IMR-90 (cell line): ENCODE data around the gene MOB3B. TPM values are rescaled to one million over a fixed set of nuclear protein-coding genes. Genes with fewer than 3 reads are reported as not detected.

Source experiments
- ATAC-seq: fragments of 200-7000 bp; cut with Tn5 transposase; 2 replicates; pipeline ENCODE4 v1.9.1; 2020; ENCODE audit warnings: low read depth, mild to moderate bottlenecking, moderate library complexity
- BruUV-seq: library from RNA; stranded (reverse); fragments of 400-500 nt; replicated peaks from 2 replicates; lab custom pipeline; 2021; lab: Mats Ljungman, UMichigan
- CTCF ChIA-PET: fragments of 300-600 bp; formaldehyde crosslinking; extraction: SDS; loops from one replicate; lab custom pipeline; 2021; ENCODE audit warnings: antibody characterized with exemption; lab: Yijun Ruan, JAX
- POLR2A ChIA-PET: fragments of 300-600 bp; sonication (Branson Sonifier 250); formaldehyde crosslinking; loops from one replicate; lab custom pipeline; 2022; ENCODE audit warnings: antibody characterized with exemption; ENCODE audit not compliant: unreplicated experiment; lab: Charles Lee
- DNase-seq: peaks from one replicate; pipeline ENCODE4 v3.0.0; 2013
- H2AFZ ChIP-seq: replicated peaks from 2 replicates; pipeline ENCODE3; 2013; ENCODE audit warnings: low read length, mild to moderate bottlenecking; ENCODE audit not compliant: poor library complexity
- H2AK5ac ChIP-seq: 2 replicates; pipeline ENCODE4 v1.6.1; 2013; ENCODE audit warnings: low read depth, low read length, inconsistent platforms
- H2AK9ac ChIP-seq: replicated peaks from 2 replicates; pipeline ENCODE3; 2013; ENCODE audit warnings: mild to moderate bottlenecking, low read depth, low read length, moderate library complexity; ENCODE audit not compliant: poor library complexity
- H2BK120ac ChIP-seq: 2 replicates; pipeline ENCODE4 v1.6.1; 2013; ENCODE audit warnings: low read depth, low read length, inconsistent platforms
- H2BK15ac ChIP-seq: 3 replicates; pipeline ENCODE4 v1.6.1; 2013; ENCODE audit warnings: low read depth, low read length, inconsistent platforms
- H2BK20ac ChIP-seq: 2 replicates; pipeline ENCODE4 v1.6.1; 2013; ENCODE audit warnings: low read depth, mild to moderate bottlenecking, inconsistent platforms, low read length, moderate library complexity
- H2BK5ac ChIP-seq: 2 replicates; pipeline ENCODE4 v1.6.1; 2013; ENCODE audit warnings: mild to moderate bottlenecking, low read depth, low read length, inconsistent platforms; ENCODE audit not compliant: poor library complexity, severe bottlenecking
- H3K14ac ChIP-seq: replicated peaks from 2 replicates; pipeline ENCODE4 v1.6.1; 2013; ENCODE audit warnings: low read depth, low read length, inconsistent platforms
- H3K18ac ChIP-seq: 2 replicates; pipeline ENCODE4 v1.6.1; 2013; ENCODE audit warnings: low read depth, low read length, control low read depth
- H3K23ac ChIP-seq: 2 replicates; pipeline ENCODE4 v1.6.1; 2013; ENCODE audit warnings: low read depth, low read length, inconsistent platforms
- H3K27ac ChIP-seq: 2 replicates; pipeline ENCODE4 v1.5.1; 2013; ENCODE audit warnings: mild to moderate bottlenecking, control low read depth, low read length; ENCODE audit not compliant: insufficient read depth
- H3K27me3 ChIP-seq: 2 replicates; pipeline ENCODE4 v1.6.1; 2013; ENCODE audit warnings: low read length; ENCODE audit not compliant: control insufficient read depth, insufficient read depth
- H3K36me3 ChIP-seq: 2 replicates; pipeline ENCODE4 v1.6.1; 2013; ENCODE audit warnings: low read length, mixed read lengths; ENCODE audit not compliant: control insufficient read depth, insufficient read depth
- H3K4ac ChIP-seq: 2 replicates; pipeline ENCODE4 v1.6.1; 2013; ENCODE audit warnings: low read depth, low read length, inconsistent platforms
- H3K4me1 ChIP-seq: 2 replicates; pipeline ENCODE4 v1.6.1; 2013; ENCODE audit warnings: low read length, mixed read lengths; ENCODE audit not compliant: control insufficient read depth, insufficient read depth
- H3K4me2 ChIP-seq: 2 replicates; pipeline ENCODE4 v1.6.1; 2013; ENCODE audit warnings: low read depth, mild to moderate bottlenecking, control low read depth, low read length, moderate library complexity
- H3K4me3 ChIP-seq: 2 replicates; pipeline ENCODE4 v1.5.1; 2013; ENCODE audit warnings: low read depth, mild to moderate bottlenecking, control low read depth, low read length, moderate library complexity; ENCODE audit not compliant: insufficient read depth
- H3K56ac ChIP-seq: 2 replicates; pipeline ENCODE4 v1.6.1; 2013; ENCODE audit warnings: low read length, inconsistent platforms; ENCODE audit not compliant: insufficient read depth; ENCODE audit errors: extremely low read depth
- H3K79me1 ChIP-seq, 2 experiments: 2 replicates each; pipeline ENCODE4 v1.6.1; 2013; ENCODE audit warnings: low read length in 2 of 2, inconsistent platforms in 1 of 2, low read depth in 1 of 2
- H3K9ac ChIP-seq: 2 replicates; pipeline ENCODE4 v1.6.1; 2013; ENCODE audit warnings: low read depth, low read length, control low read depth
- H3K9me1 ChIP-seq: 2 replicates; pipeline ENCODE4 v1.6.1; 2013; ENCODE audit warnings: low read length, inconsistent platforms; ENCODE audit not compliant: insufficient read depth
- H3K9me3 ChIP-seq: 2 replicates; pipeline ENCODE4 v1.6.1; 2013; ENCODE audit warnings: low read length; ENCODE audit not compliant: control insufficient read depth, insufficient read depth
- H4K20me1 ChIP-seq: 2 replicates; pipeline ENCODE4 v1.6.1; 2013; ENCODE audit warnings: low read length, inconsistent platforms; ENCODE audit not compliant: insufficient read depth
- H4K5ac ChIP-seq: 2 replicates; pipeline ENCODE4 v1.6.1; 2013; ENCODE audit warnings: mild to moderate bottlenecking, low read depth, low read length, control low read depth
- H4K8ac ChIP-seq, 2 experiments: 2 replicates each; pipeline ENCODE4 v1.6.1; 2013; ENCODE audit warnings: low read depth in 2 of 2, low read length in 2 of 2, control low read depth in 1 of 2, inconsistent platforms in 1 of 2
- H4K91ac ChIP-seq: 2 replicates; pipeline ENCODE4 v1.6.1; 2013; ENCODE audit warnings: low read depth, low read length, inconsistent platforms; ENCODE audit not compliant: insufficient read depth
- BHLHE40 ChIP-seq: fragments of 150-350 bp; IDR thresholded peaks from 2 replicates; pipeline ENCODE4 v1.6.1; 2016; ENCODE audit warnings: mild to moderate bottlenecking, low read depth, low read length
- CEBPB ChIP-seq: IDR thresholded peaks from 2 replicates; pipeline ENCODE4 v1.6.1; 2012; ENCODE audit warnings: low read depth, low read length, improper control_type of control experiment
- CHD1 ChIP-seq: IDR thresholded peaks from 2 replicates; pipeline ENCODE4 v1.6.1; 2012; ENCODE audit warnings: low read depth, low read length, improper control_type of control experiment
- CTCF ChIP-seq: conservative IDR thresholded peaks from 2 replicates; pipeline ENCODE4 v1.5.1; 2012; ENCODE audit warnings: mild to moderate bottlenecking, low read depth, low read length, improper control_type of control experiment
- ELK1 ChIP-seq: fragments of 150-350 bp; IDR thresholded peaks from 2 replicates; pipeline ENCODE4 v1.6.1; 2016; ENCODE audit warnings: low read depth, mild to moderate bottlenecking, low read length, moderate library complexity, borderline replicate concordance
- FOS ChIP-seq: fragments of 150-350 bp; IDR thresholded peaks from 2 replicates; pipeline ENCODE4 v1.6.1; 2016; ENCODE audit warnings: low read depth, low read length
- MAFK ChIP-seq: IDR thresholded peaks from 2 replicates; pipeline ENCODE4 v1.6.1; 2012; ENCODE audit warnings: low read depth, low read length, improper control_type of control experiment
- MAZ ChIP-seq: IDR thresholded peaks from 2 replicates; pipeline ENCODE4 v1.6.1; 2012; ENCODE audit warnings: low read depth, mild to moderate bottlenecking, low read length, improper control_type of control experiment, moderate library complexity, borderline replicate concordance
- MXI1 ChIP-seq: IDR thresholded peaks from 2 replicates; pipeline ENCODE4 v1.6.1; 2012; ENCODE audit warnings: low read depth, mild to moderate bottlenecking, low read length, moderate library complexity, borderline replicate concordance
- NFE2L2 ChIP-seq: fragments of 150-350 bp; IDR thresholded peaks from 2 replicates; pipeline ENCODE4 v1.6.1; 2016; ENCODE audit warnings: low read depth, mild to moderate bottlenecking, low read length
- POLR2A ChIP-seq: IDR thresholded peaks from 2 replicates; pipeline ENCODE4 v1.6.1; 2012; ENCODE audit warnings: mild to moderate bottlenecking, low read depth, low read length
- RAD21 ChIP-seq: IDR thresholded peaks from 2 replicates; pipeline ENCODE4 v1.6.1; 2012; ENCODE audit warnings: low read length, improper control_type of control experiment
- RCOR1 ChIP-seq: IDR thresholded peaks from 2 replicates; pipeline ENCODE4 v1.6.1; 2012; ENCODE audit warnings: mild to moderate bottlenecking, low read length, improper control_type of control experiment; ENCODE audit not compliant: insufficient replicate concordance
- RFX5 ChIP-seq: IDR thresholded peaks from 2 replicates; pipeline ENCODE4 v1.8.0; 2012; ENCODE audit warnings: low read depth, mild to moderate bottlenecking, low read length, moderate library complexity
- SMC3 ChIP-seq: fragments of 150-350 bp; IDR thresholded peaks from 2 replicates; pipeline ENCODE4 v1.6.1; 2016; ENCODE audit warnings: low read depth, mild to moderate bottlenecking, antibody characterized with exemption, low read length, moderate library complexity
- USF2 ChIP-seq: fragments of 150-350 bp; IDR thresholded peaks from 2 replicates; pipeline ENCODE4 v1.6.1; 2017; ENCODE audit warnings: mild to moderate bottlenecking, antibody characterized with exemption, low read length, low read depth
- WGBS, 2 experiments: methylation state at CpG; one replicate each; pipeline versions ENCODE4 v1.1.5 to v1.1.7; 2013; ENCODE audit warnings: missing lambda C conversion rate in 2 of 2; ENCODE audit not compliant: insufficient read length in 1 of 2; ENCODE audit errors: extremely low coverage in 2 of 2; 5-methylcytosine and 5-hydroxymethylcytosine counted together
- dilution Hi-C: fragments of 300-500 bp; cut with HindIII; formaldehyde crosslinking; loops from one replicate; pipeline ENCODE4 v1.14.3; 2018; ENCODE audit warnings: low sequenced_read_pairs; ENCODE audit not compliant: unreplicated experiment
- in situ Hi-C: fragments of 300-500 bp; cut with MboI; formaldehyde crosslinking; loops from 3 replicates; pipeline ENCODE4 v1.14.3; 2019; ENCODE audit warnings: low sequenced_read_pairs, inconsistent platforms, mixed read lengths
- intact Hi-C: fragments of 100-400 bp; cut with micrococcal nuclease; formaldehyde crosslinking; loops from 2 replicates; pipeline ENCODE4 v1.10.0; 2022
- polyA plus RNA-seq, 3 experiments: library from polyadenylated mRNA; depleted of rRNA; stranded (reverse); fragments of >200 nt; gene quantifications; 2 replicates each; pipeline ENCODE4 v1.2.3, GENCODE V29; 2012; ENCODE audit warnings: low replicate concordance in 1 of 3
- total RNA-seq: library from RNA; depleted of rRNA; stranded (reverse); fragments of >200 nt; gene quantifications from 2 replicates; pipeline ENCODE4 v1.2.3, GENCODE V29; 2012

Gene MOB3B
- total and polyA plus RNA-seq, 2 of the 4 experiments (the other 2 are of a cell fraction), result under 0.01 to 0.02 TPM

GRCh38 chr9:27372615-27373014, 157.0 kb downstream of the MOB3B start:
- Histone ChIP-seq H3K9me3 (no peaks in the 10 kb centered on the region), H3K36me3 (no peaks in the 10 kb centered on the region), H2BK5ac (no peak overlapping the region), H2BK120ac (no peak overlapping the region), H3K4me3 (no peak overlapping the region), H3K27me3 (peaks cover 2% of the 10 kb centered on the region), H3K4me1 (no peaks in the 10 kb centered on the region), H3K9ac (no peak overlapping the region), H3K14ac (no peak overlapping the region), H3K27ac (no peak overlapping the region), H4K20me1 (no peaks in the 10 kb centered on the region), H3K18ac (no peak overlapping the region), H3K79me1 (no peaks in the 10 kb centered on the region), H3K4ac (no peak overlapping the region), H2AFZ (no peak overlapping the region), H2BK15ac (no peak overlapping the region), H3K23ac (no peak overlapping the region), H3K4me2 (no peak overlapping the region), H3K56ac (no peak overlapping the region), H4K8ac (no peak overlapping the region), H4K5ac (no peak overlapping the region), H2AK5ac (no peak overlapping the region), H3K9me1 (no peaks in the 10 kb centered on the region), H2AK9ac (no peak overlapping the region), H2BK20ac (no peak overlapping the region), H4K91ac (no peak overlapping the region)
- ATAC-seq, result no peak
- POLR2A ChIA-PET, result no interaction called here
- intact Hi-C loops, result no loop called here
- CTCF ChIA-PET, result no interaction called here
- in situ Hi-C loops, result no loop called here
- no peak for DNase-seq
- BruUV-seq, result no TSS peak
- no CpG with 5 or more reads among the region's 1 CpG for WGBS, 2 experiments
- TF ChIP-seq RFX5, result no peak
- no peak for TF ChIP-seq CEBPB
- no peak for TF ChIP-seq FOS
- TF ChIP-seq MAZ, result no peak
- no peak for TF ChIP-seq MAFK
- no peak for TF ChIP-seq ELK1
- TF ChIP-seq POLR2A, result no peak
- TF ChIP-seq CHD1, result no peak
- no peak for TF ChIP-seq BHLHE40
- no peak for TF ChIP-seq CTCF
- no peak for TF ChIP-seq USF2
- no peak for TF ChIP-seq RCOR1
- no peak for TF ChIP-seq SMC3
- no peak for TF ChIP-seq MXI1
- TF ChIP-seq NFE2L2, result no peak
- TF ChIP-seq RAD21, result no peak
- dilution Hi-C loops, result no loop called here
